Cortex of kidney (tissue), 1 donor: ENCODE results near the gene GOLGA3.
"Not testable (repeated sequence)": the region's sequence is repeated elsewhere in the genome, so short reads cannot be mapped to it uniquely, and the experiment has no call there.

ENCODE experiments used
- DNase-seq: peaks from one replicate; lab custom pipeline; 2025; lab: John Stamatoyannopoulos, UW

The GOLGA3 gene, protein sequence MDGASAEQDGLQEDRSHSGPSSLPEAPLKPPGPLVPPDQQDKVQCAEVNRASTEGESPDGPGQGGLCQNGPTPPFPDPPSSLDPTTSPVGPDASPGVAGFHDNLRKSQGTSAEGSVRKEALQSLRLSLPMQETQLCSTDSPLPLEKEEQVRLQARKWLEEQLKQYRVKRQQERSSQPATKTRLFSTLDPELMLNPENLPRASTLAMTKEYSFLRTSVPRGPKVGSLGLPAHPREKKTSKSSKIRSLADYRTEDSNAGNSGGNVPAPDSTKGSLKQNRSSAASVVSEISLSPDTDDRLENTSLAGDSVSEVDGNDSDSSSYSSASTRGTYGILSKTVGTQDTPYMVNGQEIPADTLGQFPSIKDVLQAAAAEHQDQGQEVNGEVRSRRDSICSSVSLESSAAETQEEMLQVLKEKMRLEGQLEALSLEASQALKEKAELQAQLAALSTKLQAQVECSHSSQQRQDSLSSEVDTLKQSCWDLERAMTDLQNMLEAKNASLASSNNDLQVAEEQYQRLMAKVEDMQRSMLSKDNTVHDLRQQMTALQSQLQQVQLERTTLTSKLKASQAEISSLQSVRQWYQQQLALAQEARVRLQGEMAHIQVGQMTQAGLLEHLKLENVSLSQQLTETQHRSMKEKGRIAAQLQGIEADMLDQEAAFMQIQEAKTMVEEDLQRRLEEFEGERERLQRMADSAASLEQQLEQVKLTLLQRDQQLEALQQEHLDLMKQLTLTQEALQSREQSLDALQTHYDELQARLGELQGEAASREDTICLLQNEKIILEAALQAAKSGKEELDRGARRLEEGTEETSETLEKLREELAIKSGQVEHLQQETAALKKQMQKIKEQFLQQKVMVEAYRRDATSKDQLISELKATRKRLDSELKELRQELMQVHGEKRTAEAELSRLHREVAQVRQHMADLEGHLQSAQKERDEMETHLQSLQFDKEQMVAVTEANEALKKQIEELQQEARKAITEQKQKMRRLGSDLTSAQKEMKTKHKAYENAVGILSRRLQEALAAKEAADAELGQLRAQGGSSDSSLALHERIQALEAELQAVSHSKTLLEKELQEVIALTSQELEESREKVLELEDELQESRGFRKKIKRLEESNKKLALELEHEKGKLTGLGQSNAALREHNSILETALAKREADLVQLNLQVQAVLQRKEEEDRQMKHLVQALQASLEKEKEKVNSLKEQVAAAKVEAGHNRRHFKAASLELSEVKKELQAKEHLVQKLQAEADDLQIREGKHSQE (N-terminal part only)

DNA sequence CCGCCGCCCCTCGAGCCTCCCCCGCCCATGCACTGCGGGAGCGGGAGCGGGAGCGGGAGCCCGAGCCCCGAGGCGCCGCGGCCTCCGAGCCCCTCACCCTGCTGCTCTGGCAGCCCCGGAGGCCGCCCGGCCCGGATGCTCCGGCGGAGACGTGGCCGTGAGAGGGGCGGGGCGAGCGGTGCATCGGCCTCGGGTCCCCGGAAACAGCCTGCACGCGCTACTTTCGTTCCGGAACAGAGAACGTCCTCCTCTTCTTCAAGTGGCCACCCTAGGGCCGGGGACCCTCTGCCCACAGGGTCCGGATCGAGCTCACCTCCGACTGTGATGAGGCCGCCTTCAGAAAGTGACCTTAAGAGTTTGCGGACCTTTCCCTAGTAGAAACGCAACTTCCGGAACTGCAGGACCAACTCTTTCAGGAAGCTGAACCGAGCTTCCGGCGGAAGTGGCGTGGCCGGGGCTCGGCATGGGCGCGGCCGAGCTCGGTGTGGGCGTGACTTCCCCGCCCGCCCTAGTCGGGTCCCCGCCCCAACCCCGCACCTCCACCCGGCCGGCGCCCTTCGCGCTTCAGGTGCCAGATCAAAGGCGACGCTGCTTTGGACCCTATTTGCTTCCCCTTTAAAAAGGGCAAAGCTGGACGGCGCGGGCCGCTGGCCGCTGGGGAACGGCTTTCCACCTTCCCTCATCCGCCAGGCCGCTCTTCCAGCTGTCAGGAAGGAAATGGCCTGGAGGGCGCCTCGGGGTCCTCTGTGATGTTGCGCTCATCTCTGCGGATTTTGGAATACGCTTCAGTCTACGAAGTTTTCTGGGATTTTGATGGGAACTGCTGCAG, at the start of gene GOLGA3:
TSS of gene GOLGA3 (minus strand) at position 164 of the 829 bp plus-strand sequence. CDS start 6,741 bp downstream, outside the sequence.
- DNase-seq = no peak

DNA sequence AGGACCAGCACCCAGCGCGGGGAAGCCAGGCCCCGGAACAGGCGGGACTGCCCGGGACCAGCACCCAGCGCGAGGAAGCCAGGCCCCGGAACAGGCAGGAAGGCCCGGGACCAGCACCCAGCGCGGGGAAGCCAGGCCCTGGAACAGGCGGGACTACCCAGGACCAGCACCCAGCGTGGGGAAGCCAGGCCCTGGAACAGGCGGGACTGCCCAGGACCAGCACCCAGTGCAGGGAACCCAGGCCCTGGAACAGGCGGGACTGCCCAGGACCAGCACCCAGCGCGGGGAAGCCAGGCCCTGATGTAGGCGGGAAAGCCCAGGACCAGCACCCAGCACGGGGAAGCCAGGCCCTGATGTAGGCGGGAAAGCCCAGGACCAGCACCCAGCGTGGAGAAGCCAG, 46.0 kb upstream of the GOLGA3 start:
- not testable (repeated sequence) for DNase-seq

DNA sequence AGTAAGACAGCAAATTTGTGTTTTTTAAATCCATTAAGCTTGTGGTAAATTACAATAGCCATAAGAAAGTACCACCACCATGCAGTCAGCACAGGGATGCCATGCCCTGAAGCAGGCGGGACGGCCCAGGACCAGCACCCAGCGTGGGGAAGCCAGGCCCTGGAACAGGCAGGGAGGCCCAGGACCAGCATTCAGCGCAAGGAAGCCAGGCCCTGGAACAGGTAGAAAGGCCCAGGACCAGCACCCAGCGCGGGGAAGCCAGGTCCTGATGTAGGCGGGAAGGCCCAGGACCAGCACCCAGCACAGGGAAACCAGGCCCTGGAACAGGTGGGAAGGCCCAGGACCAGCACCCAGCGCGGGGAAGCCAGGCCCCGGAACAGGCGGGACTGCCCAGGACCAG, 45.5 kb upstream of the GOLGA3 start:
- no peak for DNase-seq

DNA sequence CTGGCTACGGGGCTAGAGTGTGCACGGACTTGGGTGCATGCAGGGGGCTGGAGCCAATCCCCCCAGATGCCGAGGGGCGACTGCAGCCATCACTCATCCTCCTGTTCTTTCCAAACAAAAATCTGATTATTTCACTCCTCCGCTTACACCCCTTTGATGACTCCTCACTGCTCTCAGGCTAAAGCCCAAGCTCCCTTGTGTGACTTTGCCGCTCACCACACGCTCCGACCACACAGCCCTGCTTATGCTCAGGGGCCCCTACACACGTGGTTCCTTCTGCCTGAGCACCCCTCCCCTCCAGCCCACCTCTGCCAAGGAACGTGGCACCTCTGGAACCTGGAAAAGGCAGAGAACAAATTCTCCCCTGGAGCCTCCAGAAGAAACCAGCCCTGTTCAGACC, 45.1 kb upstream of the GOLGA3 start:
- no peak for DNase-seq

DNA sequence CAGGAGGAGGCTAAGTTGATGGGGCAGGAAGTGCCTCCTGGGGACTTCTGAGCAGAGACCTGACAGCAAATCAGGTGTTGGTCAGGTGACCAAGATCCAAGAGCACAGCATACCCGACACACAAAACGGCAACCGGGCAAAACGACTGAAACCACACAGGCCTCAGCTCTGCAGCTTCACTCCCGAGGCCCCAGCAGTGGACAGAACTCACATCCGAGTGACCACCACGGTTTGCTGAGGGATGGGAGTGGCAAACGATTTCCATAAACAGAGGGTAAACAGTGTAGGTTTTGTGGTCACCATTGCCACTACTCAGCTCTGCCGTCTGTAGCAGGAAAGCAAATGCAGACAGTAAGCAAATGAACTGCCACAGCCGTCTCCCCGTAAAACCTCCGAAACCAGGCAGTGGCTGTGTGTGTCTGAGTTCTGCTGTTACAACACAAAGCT, 44.3 kb upstream of the GOLGA3 start:
- no peak for DNase-seq

DNA sequence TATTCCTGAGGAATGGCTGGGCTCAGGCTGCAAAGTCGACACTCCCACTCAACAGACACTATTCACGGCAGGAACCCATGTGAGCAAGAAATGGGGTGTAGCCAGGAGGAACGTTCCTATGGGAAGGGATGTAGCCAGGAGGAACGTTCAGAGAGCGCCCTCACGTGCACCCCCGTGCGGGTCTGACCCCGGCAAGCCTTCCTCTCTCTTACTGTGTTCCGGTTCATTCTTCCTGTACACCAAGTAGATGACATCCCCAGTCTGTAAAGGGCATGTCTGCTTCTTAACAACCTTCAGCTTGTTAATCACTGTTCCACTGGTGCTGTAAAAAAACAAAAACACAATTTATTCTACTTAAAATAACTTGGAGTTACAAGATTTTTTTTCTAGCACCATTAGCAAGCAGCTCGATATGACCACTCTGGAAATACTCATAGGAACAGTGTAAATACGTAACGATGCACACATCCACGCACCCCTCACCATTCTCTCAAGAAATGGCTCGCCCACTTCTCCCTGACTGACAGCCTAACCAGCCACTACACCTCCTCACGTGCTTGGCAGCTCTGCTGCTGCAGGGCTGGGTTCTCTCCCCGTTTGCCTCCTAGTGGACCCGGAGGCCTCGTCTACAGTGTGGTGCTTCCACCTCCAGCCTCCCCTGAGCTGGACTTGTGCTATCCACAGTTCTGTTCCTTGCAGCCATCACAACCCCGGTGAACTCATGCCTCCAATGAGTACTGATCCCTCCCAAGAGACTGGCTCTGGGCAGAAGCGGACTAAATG, 43.6 kb upstream of the GOLGA3 start:
- DNase-seq = no peak

DNA sequence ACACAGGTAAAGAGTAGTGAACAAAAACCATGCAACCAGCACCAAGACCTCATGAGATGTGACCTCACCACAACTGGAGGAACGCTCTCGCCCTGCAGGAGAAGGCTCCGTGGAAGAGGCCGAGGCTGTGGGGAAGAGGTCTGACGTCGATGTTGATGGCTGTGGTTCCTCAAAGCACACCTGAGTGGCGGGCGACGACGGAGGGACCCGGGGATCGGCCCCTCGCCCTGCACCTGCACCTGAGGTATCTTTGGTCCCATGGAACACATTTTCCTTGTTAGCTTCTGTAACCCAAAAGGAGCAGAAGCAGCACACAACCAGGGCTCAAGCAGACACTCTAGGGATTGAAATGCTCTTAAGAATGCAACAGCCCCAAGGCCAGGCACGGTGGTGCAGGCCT, 40.9 kb upstream of the GOLGA3 start:
- no peak for DNase-seq

DNA sequence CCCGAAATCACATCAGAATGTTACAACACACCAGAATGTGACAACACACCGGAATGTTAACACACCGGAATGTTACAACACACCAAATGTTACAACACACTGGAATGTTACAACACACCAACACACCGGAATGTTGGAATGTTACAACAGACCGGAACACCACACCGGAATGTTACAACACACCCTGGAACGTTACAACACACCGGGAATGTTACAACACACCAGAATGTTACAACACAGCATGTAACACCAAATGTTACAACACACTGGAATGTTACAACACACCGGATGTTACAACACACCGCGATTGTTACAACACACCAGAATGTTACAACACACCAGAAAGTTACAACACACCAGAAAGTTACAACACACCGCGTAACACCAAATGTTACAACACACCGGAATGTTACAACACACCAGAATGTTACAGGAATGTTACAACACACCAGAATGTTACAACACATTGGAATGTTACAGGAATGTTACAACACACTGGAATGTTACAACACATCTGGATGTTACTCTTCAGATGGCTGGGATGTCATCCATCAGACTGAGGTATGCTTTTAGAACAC, 37.7 kb upstream of the GOLGA3 start:
- no peak for DNase-seq

DNA sequence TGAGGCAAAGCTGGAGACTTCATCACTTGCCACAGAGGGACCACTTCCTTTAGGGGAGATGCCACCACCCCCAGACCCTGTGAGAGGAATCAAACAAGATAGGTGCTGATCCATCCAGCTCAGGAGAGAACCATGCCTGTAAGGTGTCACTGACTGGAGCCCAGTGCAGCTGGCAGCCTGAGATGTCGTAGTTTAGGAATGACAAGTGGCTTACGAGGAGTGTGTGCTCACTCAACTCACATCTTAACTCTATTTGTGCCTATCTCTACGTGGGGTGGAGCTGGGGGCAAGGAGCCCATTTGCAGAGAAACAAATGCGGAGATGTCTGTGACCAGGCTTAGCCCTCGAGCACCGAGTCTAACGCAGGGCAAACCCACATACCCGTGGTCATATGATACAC, 32.9 kb upstream of the GOLGA3 start:
- no peak for DNase-seq

DNA sequence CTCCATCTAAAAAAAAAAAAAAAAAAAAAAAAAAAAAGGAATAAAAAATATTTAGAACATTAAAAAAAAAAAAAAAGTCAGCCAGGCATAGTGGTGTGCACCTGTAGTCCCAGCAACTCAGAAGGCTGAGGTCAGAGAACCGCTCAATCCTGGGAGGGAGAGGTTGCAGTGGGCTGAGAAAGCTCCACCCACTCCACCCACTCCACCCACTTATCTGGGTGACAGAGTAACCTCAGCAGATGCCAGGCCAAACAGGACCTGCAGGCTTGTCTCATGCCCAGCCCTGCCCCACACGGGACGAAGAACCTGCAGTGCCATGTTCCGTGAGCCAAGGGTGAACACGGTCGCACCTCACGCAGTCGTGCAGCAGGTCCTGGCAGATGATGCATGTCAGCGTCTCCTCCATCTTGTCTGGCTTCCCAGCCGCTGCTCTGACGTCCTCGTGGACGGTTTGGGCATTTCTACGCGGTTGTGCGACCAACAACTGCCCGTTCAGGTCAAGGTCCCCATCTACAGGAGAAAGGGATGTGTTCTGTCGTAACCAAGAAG, 30.1 kb upstream of the GOLGA3 start:
- DNase-seq = no peak

DNA sequence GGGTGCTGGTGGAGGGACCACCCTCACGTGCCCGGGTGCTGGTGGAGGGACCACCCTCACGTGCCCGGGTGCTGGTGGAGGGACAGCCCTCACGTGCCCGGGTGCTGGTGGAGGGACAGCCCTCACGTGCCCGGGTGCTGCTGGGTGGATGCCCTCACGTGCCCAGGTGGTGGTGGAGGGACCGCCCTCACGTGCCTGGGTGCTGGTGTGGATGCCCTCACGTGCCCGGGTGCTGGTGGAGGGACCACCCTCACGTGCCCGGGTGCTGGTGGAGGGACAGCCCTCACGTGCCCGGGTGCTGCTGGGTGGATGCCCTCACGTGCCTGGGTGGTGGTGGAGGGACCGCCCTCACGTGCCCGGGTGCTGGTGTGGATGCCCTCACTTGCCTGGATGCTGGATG, 28.4 kb upstream of the GOLGA3 start:
- DNase-seq = not testable (repeated sequence)

DNA sequence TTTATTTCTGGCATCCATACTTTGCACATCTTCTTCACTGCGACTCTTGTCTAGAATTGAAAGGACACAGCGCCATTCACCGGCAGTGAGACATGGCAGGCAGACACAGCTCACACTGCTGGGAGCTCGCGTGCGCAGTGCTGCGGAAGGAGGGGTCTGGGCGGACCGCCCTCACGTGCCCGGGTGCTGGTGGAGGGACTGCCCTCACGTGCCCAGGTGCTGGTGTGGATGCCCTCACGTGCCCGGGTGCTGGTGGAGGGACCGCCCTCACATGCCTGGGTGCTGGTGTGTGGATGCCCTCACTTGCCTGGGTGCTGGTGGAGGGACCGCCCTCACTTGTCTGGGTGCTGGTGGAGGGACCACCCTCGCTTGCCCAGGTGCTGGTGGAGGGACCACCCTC, 27.9 kb upstream of the GOLGA3 start:
- no peak for DNase-seq

DNA sequence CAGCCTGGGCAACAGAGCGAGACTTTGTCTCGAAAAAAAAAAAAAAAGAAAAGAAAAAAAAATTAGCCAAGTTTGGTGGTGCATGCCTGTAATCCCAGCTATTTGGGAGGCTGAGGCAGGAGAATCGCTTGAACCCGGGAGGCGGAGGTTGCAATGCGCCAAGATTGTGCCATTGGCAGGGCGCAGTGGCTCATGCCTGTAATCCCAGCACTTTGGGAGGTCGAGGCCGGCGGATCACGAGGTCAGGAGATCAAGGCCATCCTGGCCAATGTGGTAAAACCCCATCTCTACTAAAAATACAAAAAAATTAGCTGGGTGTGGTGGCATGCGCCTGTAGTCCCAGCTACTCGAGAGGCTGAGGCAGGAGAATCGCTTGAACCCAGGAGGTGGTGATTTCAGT, 26.5 kb upstream of the GOLGA3 start:
- not testable (repeated sequence) for DNase-seq

DNA sequence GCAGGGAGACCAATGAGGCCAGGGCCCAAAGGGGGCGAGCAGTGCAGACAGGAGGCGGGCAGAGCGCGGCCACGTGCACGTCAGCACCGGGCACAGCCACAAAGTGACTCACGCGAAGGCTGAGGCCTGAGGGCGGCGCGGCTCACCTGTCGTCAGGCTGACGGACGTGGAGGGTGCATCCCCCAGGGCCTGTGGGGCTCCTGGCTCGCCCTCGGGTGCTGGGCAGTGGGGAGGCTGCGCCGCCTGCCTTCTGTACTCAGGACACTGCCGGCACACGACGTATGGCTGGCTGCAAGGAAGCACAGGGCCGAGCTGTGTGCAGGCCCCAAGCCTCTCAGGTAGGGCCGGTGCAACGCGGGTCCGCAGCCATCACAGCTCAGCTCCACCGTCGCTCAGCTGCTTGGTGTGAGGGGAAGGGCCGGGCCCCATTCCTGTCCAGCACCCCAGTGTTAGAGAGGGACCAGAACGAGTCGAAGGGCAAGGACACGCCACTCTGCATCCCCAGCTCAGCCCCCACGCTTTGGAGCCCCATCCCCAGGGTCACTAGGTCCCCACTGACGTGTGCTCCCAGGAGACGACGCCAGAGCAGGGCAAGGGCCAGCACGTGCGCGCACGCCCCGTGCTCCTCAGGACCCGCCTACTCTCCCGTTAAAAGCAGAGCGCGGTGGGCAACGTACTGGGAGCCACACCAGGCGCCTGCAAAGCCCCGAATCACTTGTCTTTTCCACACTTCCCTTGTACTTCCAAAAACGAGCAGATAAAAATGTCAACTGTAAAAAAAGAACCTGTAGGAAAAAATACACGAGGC, 24.8 kb upstream of the GOLGA3 start:
- no peak for DNase-seq

DNA sequence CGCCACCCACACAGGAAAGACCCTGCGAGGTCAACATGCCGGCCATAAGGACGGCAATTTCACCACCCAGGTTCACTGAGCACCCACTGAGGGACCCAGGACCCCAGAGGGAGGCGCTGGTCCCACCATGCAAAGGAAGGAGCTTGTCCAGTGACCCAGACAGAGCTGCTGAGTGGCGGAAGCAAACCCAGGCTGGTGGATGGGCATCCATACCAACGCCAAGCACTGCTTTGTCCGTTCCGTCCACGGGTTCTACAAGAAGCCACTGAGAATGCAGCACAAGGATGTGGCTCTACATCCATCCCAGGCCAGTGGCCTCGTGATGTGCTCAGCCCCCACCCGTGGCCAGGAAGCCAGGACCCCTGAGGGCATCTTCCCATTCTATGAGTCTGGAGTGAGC, 23.8 kb upstream of the GOLGA3 start:
- DNase-seq = no peak

DNA sequence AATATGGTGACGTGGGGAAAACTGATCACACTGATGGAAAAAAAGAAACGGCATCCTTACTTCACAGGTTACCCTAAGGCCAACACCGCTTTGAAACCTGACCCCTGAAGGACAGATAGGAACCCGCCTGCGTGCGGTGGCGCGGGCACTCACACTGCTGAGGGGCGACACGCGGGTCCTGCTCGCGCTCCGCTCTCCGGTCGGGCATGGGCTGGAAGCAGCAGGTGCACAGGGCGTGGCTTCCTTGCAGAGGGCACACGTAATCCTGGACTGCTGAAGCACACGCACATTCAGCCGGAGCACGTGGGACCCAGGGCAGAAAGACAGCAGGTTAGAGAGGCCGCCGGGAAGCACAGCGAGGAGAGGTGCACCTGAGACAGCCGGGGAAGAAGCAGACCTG, 22.8 kb upstream of the GOLGA3 start:
- DNase-seq = no peak

DNA sequence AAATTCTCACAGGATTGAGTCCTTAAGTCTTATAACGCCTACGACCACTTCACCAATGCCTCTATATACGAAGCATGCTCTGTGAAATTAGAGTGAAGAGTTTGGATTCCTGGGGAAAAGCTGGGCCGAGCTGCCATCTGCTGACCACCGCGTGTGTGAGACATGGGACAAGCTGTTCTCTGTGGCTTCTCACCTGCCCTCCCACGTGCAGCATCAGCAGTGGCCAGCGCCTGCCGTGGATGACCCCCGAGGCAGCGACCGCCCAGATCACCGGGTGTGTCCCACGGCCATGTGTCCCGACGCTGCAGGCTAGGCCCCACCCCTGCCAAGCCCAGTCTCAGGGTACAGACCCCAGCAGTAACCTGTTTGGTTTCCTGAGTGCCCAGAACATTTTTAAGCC, 21.6 kb upstream of the GOLGA3 start:
- DNase-seq = no peak

DNA sequence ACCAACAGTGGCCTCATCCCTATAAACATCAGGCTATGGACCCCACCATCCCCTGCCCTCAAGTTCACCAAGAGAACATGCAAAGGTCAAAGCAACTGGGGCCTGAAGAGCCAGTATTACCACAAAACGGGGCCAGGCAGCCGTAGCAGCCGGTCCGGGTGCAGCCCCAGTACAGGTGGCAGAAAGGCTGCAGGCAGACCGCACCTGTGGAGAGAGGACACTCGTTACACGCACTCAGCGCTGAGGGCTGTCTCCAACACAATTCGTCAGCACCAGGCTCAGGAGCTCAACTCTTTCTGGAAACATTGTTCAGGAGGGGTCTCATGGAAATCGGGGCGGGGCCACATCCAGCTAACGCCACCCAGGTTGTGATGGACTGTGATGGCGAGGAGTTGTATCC, 19.9 kb upstream of the GOLGA3 start:
- no peak for DNase-seq
